HL-60 (cell line): ENCODE results near the gene HOXA13.

ENCODE experiments used
- DNase-seq, 2 experiments: peaks; one replicate each; pipeline ENCODE4 v3.0.0-alpha.2; 2010 to 2020; ENCODE audit warnings: low read depth in 1 of 2, low spot score in 1 of 2
- H3K27ac ChIP-seq: fragments of 250-450 bp; sonication (Bioruptor Pico); replicated peaks from 2 replicates; pipeline ENCODE4 v1.5.1; 2020; ENCODE audit warnings: mild to moderate bottlenecking, moderate library complexity
- H3K27me3 ChIP-seq: fragments of 250-450 bp; sonication (Bioruptor Pico); 2 replicates; pipeline ENCODE4 v1.5.1; 2021; ENCODE audit warnings: mild to moderate bottlenecking, moderate library complexity; ENCODE audit not compliant: insufficient read depth, poor library complexity, severe bottlenecking
- H3K4me3 ChIP-seq: replicated peaks from 2 replicates; pipeline ENCODE4 v1.5.1; 2011; ENCODE audit warnings: mild to moderate bottlenecking, control low read depth, low read length; ENCODE audit not compliant: insufficient read depth
- GABPA ChIP-seq: IDR thresholded peaks from 2 replicates; pipeline ENCODE4 v1.6.1; 2012; ENCODE audit warnings: low read depth
- POLR2AphosphoS5 ChIP-seq: IDR thresholded peaks from 2 replicates; pipeline ENCODE4 v1.6.1; 2012; ENCODE audit warnings: low read depth
- SPI1 ChIP-seq: IDR thresholded peaks from 2 replicates; pipeline ENCODE4 v1.6.1; 2012; ENCODE audit warnings: low read depth, mild to moderate bottlenecking, borderline replicate concordance
- TF ChIP-seq, protein P1 (sequence below): IDR thresholded peaks from one replicate; pipeline ENCODE4 v1.5.1; 2011; ENCODE audit warnings: low read length, control low read depth, inconsistent platforms; ENCODE audit not compliant: insufficient read depth
- TF ChIP-seq, protein P2 (sequence below): IDR thresholded peaks from 2 replicates; pipeline ENCODE4 v1.6.1; 2012; ENCODE audit warnings: low read depth; ENCODE audit not compliant: insufficient replicate concordance

The HOXA13 gene

DNA sequence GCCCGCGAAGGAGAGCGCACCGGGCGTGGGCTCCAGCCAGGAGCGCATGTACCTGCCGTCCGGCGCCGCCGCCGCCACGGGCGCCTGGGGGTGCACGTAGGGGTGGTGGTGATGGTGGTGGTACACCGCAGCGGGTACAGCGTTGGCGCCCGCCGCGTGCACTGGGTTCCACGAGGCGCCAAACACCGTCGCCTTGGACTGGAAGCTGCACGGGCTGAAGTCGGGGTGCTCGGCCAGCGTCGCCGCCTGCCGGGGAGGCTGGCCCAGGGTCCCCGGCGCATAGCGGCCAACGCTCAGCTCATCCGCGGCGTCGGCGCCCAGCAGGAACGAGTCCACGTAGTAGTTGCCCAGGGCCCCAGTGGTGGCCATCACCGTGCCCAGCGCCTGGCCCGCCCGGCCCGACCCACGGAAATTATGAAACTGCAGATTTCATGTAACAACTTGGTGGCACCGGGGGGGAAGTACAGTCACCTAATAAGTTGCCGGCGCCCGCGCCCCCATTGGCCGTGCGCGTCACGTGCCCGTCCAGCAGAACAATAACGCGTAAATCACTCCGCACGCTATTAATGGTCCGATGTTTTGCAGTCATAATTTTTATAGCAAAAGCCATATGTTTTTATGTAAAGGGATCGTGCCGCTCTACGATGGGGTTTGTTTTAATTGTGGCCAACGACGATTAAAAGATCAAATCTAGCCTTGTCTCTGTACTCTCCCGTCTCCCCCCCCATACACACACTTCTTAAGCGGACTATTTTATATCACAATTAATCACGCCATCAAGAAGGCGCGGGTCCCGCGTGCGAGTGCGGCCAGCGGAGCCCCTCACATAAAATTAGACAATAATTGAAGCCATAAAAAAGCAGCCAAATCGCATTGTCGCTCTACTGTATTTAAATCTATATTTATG lies 34.5 kb downstream of the HOXA13 start, which contains the start of gene HOXA9:
Gene HOXA9, minus strand, starts transcription at position 449 of the 907 bp plus-strand sequence. Its CDS starts 80 bp downstream, at position 369.
- H3K27ac ChIP-seq, result no peak within 1 kb of the TSS
- peak within 1 kb of the TSS; percentile 11 for H3K4me3 ChIP-seq
- TF ChIP-seq POLR2AphosphoS5, result 0 out of 2 replicates have a peak, but pooled peaks have one; percentile 13
- TF ChIP-seq GABPA, result no peak
- no peak for TF ChIP-seq SPI1
- TF ChIP-seq, protein P1, sequence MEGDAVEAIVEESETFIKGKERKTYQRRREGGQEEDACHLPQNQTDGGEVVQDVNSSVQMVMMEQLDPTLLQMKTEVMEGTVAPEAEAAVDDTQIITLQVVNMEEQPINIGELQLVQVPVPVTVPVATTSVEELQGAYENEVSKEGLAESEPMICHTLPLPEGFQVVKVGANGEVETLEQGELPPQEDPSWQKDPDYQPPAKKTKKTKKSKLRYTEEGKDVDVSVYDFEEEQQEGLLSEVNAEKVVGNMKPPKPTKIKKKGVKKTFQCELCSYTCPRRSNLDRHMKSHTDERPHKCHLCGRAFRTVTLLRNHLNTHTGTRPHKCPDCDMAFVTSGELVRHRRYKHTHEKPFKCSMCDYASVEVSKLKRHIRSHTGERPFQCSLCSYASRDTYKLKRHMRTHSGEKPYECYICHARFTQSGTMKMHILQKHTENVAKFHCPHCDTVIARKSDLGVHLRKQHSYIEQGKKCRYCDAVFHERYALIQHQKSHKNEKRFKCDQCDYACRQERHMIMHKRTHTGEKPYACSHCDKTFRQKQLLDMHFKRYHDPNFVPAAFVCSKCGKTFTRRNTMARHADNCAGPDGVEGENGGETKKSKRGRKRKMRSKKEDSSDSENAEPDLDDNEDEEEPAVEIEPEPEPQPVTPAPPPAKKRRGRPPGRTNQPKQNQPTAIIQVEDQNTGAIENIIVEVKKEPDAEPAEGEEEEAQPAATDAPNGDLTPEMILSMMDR, result no peak
- H3K27me3 ChIP-seq, result peaks cover 63% of the 10 kb centered on the region
- DNase-seq, result peak in 1 of 2 experiments; percentile 46

DNA sequence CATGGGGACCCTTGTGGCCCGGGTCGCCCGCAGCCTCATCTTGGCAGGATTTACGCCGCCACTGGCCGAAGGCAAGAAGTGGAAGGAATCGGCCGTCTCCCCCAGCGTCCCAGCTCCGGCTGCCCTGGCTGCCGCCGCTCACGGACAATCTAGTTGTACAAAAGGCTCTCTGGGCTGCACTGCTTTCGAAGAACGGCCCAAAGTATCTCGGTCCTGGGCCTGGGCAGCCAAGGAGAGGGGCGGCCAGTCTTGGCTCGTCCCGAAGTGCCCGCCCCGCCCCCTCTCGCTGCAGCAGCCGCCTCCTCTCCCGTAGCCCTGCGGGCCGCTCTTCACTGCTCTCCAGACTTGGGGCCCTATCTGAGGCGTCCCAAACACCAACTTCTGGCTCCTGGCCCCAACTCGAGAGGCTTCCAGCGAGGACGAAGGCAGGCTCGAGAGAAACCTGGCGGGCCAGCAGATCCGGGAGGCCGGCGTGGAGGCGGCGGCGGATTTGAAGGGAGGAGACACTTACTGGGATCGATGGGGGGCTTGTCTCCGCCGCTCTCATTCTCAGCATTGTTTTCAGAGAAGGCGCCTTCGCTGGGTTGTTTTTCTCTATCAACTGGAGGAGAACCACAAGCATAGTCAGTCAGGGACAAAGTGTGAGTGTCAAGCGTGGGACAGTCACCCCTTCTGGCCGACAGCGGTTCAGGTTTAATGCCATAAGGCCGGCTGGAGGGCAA lies 35.4 kb downstream of the HOXA13 start:
- Histone ChIP-seq H3K27ac (no peak overlapping the region), H3K27me3 (peaks cover 63% of the 10 kb centered on the region), H3K4me3 (no peak overlapping the region)

DNA sequence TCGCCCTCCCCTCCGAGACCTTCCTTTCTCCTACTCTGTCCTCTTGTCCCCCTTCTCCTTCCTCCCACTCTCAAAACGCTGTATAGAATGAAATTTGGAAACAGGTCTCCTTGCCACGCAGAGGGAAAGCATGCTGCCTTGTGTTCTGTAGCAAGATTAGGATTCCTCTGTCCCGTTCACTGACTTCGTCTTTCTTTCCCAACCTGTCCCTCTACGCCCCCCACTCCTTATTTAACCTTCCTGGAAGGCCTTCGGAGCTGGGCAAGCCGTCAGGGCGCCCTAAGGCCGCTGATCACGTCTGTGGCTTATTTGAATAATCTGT lies 35.9 kb downstream of the HOXA13 start:
- DNase-seq, result no peak
- no peak overlapping the region for H3K4me3 ChIP-seq
- no peak for TF ChIP-seq POLR2AphosphoS5
- TF ChIP-seq SPI1, result no peak
- TF ChIP-seq GABPA, result no peak
- TF ChIP-seq, protein P1, result no peak
- TF ChIP-seq, protein P2, sequence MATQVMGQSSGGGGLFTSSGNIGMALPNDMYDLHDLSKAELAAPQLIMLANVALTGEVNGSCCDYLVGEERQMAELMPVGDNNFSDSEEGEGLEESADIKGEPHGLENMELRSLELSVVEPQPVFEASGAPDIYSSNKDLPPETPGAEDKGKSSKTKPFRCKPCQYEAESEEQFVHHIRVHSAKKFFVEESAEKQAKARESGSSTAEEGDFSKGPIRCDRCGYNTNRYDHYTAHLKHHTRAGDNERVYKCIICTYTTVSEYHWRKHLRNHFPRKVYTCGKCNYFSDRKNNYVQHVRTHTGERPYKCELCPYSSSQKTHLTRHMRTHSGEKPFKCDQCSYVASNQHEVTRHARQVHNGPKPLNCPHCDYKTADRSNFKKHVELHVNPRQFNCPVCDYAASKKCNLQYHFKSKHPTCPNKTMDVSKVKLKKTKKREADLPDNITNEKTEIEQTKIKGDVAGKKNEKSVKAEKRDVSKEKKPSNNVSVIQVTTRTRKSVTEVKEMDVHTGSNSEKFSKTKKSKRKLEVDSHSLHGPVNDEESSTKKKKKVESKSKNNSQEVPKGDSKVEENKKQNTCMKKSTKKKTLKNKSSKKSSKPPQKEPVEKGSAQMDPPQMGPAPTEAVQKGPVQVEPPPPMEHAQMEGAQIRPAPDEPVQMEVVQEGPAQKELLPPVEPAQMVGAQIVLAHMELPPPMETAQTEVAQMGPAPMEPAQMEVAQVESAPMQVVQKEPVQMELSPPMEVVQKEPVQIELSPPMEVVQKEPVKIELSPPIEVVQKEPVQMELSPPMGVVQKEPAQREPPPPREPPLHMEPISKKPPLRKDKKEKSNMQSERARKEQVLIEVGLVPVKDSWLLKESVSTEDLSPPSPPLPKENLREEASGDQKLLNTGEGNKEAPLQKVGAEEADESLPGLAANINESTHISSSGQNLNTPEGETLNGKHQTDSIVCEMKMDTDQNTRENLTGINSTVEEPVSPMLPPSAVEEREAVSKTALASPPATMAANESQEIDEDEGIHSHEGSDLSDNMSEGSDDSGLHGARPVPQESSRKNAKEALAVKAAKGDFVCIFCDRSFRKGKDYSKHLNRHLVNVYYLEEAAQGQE, result no peak
- H3K27ac ChIP-seq, result no peak overlapping the region
- H3K27me3 ChIP-seq, result peaks cover 61% of the 10 kb centered on the region

More for the DNA sequence above, 35.4 kb downstream of the HOXA13 start:
- TF ChIP-seq, protein P1, result no peak
- TF ChIP-seq POLR2AphosphoS5, result no peak
- no peak for DNase-seq

DNA sequence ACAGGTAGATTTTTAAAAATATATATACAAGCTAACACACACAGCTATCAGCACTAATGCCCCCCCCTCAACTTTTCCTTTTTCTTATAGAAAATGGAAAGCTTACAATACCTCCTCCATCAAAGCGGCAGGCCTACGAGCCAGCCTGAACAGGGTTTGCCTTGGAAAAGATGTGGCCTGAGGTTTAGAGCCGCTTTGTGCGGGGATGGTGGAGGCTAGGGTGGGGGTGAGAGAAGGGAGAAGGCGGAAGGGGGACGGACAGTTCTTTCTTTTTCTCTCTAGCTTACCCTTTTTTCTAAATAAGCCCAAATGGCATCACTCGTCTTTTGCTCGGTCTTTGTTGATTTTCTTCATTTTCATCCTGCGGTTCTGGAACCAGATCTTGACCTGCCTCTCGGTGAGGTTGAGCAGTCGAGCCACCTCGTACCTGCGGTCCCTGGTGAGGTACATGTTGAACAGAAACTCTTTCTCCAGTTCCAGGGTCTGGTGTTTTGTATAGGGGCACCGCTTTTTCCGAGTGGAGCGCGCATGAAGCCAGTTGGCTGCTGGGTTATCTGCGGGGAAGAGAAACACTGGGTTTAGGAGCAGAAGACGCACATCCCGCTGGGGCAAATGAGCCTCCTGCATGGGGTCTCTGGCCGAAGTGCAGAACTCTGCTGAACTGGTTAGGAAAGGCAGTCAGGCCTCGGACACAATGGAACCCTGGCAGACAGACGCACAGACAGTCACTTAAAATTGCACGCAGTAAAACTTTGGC lies 36.4 kb downstream of the HOXA13 start:
- no peak overlapping the region for H3K27ac ChIP-seq
- TF ChIP-seq SPI1, result no peak
- TF ChIP-seq POLR2AphosphoS5, result no peak
- TF ChIP-seq, protein P1, result no peak
- TF ChIP-seq GABPA, result no peak
- TF ChIP-seq, protein P2, result no peak
- peaks cover 59% of the 10 kb centered on the region for H3K27me3 ChIP-seq
- no peak overlapping the region for H3K4me3 ChIP-seq
- DNase-seq, result no peak
